Trophoblast cell (in vitro differentiated cells and primary cell): ENCODE results near the gene MRPL2.

ENCODE experiments used
- DNase-seq, 2 donors: peaks; one replicate each; pipeline ENCODE4 v3.0.0-alpha.2; 2016
- H2AFZ ChIP-seq: 2 replicates; pipeline ENCODE4 v1.6.1; 2013; ENCODE audit warnings: low read length, moderate library complexity, mild to moderate bottlenecking; ENCODE audit not compliant: insufficient read depth, poor library complexity
- H2AK5ac ChIP-seq: 2 replicates; pipeline ENCODE4 v1.6.1; 2013; ENCODE audit warnings: mild to moderate bottlenecking, low read length
- H2BK120ac ChIP-seq: 2 replicates; pipeline ENCODE4 v1.6.1; 2013; ENCODE audit warnings: low read length, mild to moderate bottlenecking, moderate library complexity; ENCODE audit not compliant: insufficient read depth, poor library complexity
- H2BK12ac ChIP-seq: 2 replicates; pipeline ENCODE4 v1.6.1; 2013; ENCODE audit warnings: mild to moderate bottlenecking, low read length, moderate library complexity
- H2BK5ac ChIP-seq: 2 replicates; pipeline ENCODE4 v1.6.1; 2013; ENCODE audit warnings: low read length, low read depth, moderate library complexity, mild to moderate bottlenecking; ENCODE audit not compliant: poor library complexity
- H3K14ac ChIP-seq: 2 replicates; pipeline ENCODE4 v1.6.1; 2013; ENCODE audit warnings: mild to moderate bottlenecking, low read length
- H3K18ac ChIP-seq: 2 replicates; pipeline ENCODE4 v1.6.1; 2013; ENCODE audit warnings: mild to moderate bottlenecking, low read length
- H3K23ac ChIP-seq: 2 replicates; pipeline ENCODE4 v1.6.1; 2013; ENCODE audit warnings: low read length
- H3K27ac ChIP-seq: 2 replicates; pipeline ENCODE4 v1.5.1; 2013; ENCODE audit warnings: low read depth, mild to moderate bottlenecking, inconsistent platforms, low read length, moderate library complexity
- H3K27me3 ChIP-seq: 2 replicates; pipeline ENCODE4 v1.6.1; 2013; ENCODE audit warnings: inconsistent platforms, mild to moderate bottlenecking, low read length, moderate library complexity; ENCODE audit not compliant: insufficient read depth
- H3K36me3 ChIP-seq, 2 experiments: 1 replicate in 1 of 2; 2 replicates in 1 of 2; pipeline ENCODE4 v1.6.1; 2013; ENCODE audit warnings: low read length in 2 of 2, mild to moderate bottlenecking in 2 of 2, moderate library complexity in 1 of 2; ENCODE audit not compliant: insufficient read depth in 2 of 2, control insufficient read depth in 1 of 2
- H3K4ac ChIP-seq: 2 replicates; pipeline ENCODE4 v1.6.1; 2013; ENCODE audit warnings: low read depth, mild to moderate bottlenecking, low read length, moderate library complexity
- H3K4me1 ChIP-seq, 2 experiments: 1 replicate in 1 of 2; 2 replicates in 1 of 2; pipeline ENCODE4 v1.6.1; 2013; ENCODE audit warnings: low read length in 2 of 2, mild to moderate bottlenecking in 2 of 2, moderate library complexity in 1 of 2; ENCODE audit not compliant: insufficient read depth in 2 of 2, control insufficient read depth in 1 of 2
- H3K4me2 ChIP-seq: 2 replicates; pipeline ENCODE4 v1.6.1; 2013; ENCODE audit warnings: inconsistent platforms, mild to moderate bottlenecking, low read length, moderate library complexity
- H3K4me3 ChIP-seq: 2 replicates; pipeline ENCODE4 v1.5.1; 2013; ENCODE audit warnings: mild to moderate bottlenecking, low read depth, low read length, inconsistent platforms
- H3K79me1 ChIP-seq: one replicate; pipeline ENCODE4 v1.6.1; 2013; ENCODE audit warnings: low read length
- H3K79me2 ChIP-seq: 2 replicates; pipeline ENCODE4 v1.6.1; 2013; ENCODE audit warnings: low read length, mild to moderate bottlenecking; ENCODE audit not compliant: control insufficient read depth, insufficient read depth, poor library complexity
- H3K9ac ChIP-seq: 2 replicates; pipeline ENCODE4 v1.6.1; 2013; ENCODE audit warnings: mild to moderate bottlenecking, low read length
- H3K9me3 ChIP-seq: 2 replicates; pipeline ENCODE4 v1.6.1; 2013; ENCODE audit warnings: low read depth, mild to moderate bottlenecking, control low read depth, inconsistent platforms, low read length; ENCODE audit not compliant: insufficient read depth
- H4K12ac ChIP-seq: 2 replicates; pipeline ENCODE4 v1.6.1; 2013; ENCODE audit warnings: low read depth, mild to moderate bottlenecking, low read length, moderate library complexity
- H4K8ac ChIP-seq: 2 replicates; pipeline ENCODE4 v1.6.1; 2013; ENCODE audit warnings: low read depth, mild to moderate bottlenecking, low read length, moderate library complexity
- H4K91ac ChIP-seq: one replicate; pipeline ENCODE4 v1.6.1; 2013; ENCODE audit warnings: low read depth, mild to moderate bottlenecking, low read length, moderate library complexity
- WGBS: extraction: QIAGEN DNeasy Blood & Tissue Kit; methylation state at CpG from one replicate; pipeline ENCODE4 v1.1.7; 2013; ENCODE audit warnings: missing lambda C conversion rate; ENCODE audit not compliant: insufficient read length, insufficient coverage; ENCODE audit errors: extremely low coverage; 5-methylcytosine and 5-hydroxymethylcytosine counted together

Gene MRPL2

DNA sequence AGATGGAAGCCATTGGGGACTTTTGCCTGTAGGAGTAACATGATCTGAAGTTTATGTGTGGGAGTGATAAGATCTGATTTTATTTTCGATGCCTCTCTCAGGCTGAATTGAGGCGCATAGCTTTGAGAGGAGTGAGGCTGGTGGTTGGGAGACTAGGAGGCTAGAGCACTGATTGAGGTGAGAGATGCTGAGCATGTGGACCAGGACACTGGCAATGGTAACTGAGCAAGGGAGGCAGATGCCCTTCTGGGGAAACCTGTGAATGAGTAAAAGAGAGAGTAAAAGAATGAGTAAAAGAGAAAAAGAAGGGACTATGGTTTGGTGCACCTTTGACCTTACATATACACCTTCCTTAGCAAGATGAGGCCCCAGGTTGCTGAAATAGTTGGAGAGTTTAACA is 34.8 kb downstream of the MRPL2 start:
- no peak overlapping the region for H2BK5ac ChIP-seq
- peaks cover 7% of the 10 kb centered on the region for H3K79me2 ChIP-seq
- H3K36me3 ChIP-seq, result peaks cover 51 to 68% of the 10 kb centered on the region in 2 experiments
- H3K23ac ChIP-seq, result no peak overlapping the region
- H2BK120ac ChIP-seq, result no peak overlapping the region
- H2BK12ac ChIP-seq, result no peak overlapping the region
- WGBS, result no CpG with 5 or more reads among the region's 2 CpGs
- DNase-seq, result no peak
- H3K79me1 ChIP-seq, result peaks cover 5% of the 10 kb centered on the region
- H2AK5ac ChIP-seq, result no peak overlapping the region
- no peak overlapping the region for H3K18ac ChIP-seq
- H3K27ac ChIP-seq, result no peak overlapping the region
- H4K12ac ChIP-seq, result no peak overlapping the region
- no peak overlapping the region for H4K91ac ChIP-seq
- peaks cover 0 to 10% of the 10 kb centered on the region in 2 experiments for H3K4me1 ChIP-seq
- H3K4me2 ChIP-seq, result no peak overlapping the region
- H2AFZ ChIP-seq, result no peak overlapping the region
- no peak overlapping the region for H3K9ac ChIP-seq
- no peak overlapping the region for H4K8ac ChIP-seq
- H3K4ac ChIP-seq, result no peak overlapping the region
- no peaks in the 10 kb centered on the region for H3K27me3 ChIP-seq
- peaks cover 2% of the 10 kb centered on the region for H3K9me3 ChIP-seq
- no peak overlapping the region for H3K4me3 ChIP-seq
- no peak overlapping the region for H3K14ac ChIP-seq

DNA sequence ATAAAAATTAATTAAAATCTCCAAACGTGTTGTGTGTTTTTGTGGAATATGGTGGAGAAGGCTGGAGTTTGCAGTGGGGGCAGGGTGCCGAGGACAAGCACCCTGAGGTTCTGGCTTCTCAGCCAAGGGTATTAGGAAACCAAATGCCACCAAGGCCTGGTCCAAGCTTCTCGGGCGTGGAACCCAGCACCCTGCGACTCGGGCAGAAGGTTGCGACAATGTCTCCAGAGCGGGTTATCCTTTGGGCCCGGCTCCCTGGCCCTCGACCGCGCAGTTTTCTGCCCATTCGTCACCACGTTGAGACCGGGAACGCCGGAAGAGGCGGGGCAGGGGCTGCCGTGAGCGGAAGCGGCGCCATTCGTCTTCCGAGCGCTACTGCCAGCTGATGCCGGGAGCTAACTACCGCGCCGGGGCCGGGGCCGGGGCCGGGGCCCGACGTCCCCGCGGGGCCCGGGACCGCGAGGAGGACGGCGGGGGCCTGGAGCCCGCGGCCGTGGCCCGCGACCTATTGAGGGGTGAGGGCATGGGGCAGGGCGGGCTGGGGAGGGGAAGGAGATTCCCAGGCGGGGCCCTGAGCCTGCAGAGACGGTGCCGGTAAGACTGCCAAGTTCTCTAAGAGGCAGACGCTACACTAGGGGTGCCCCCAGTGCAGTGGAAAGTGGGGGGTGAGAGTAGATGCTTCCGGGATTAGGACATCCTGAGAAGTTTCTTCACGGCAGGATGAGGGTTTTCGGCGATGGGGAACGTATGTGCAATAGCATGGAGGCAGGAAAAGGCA is 37.8 kb downstream of the MRPL2 start, which contains the start of gene RRP36:
TSS of gene RRP36 (plus strand) at position 354 of the 778 bp plus-strand sequence. CDS start at position 386, 32 bp downstream.
- peak; percentile 81 to 84 for DNase-seq
- Histone ChIP-seq H3K4ac (peak within 1 kb of the TSS; percentile 98), H3K9me3 (no peaks in the 10 kb centered on the region), H3K79me1 (peaks cover 5% of the 10 kb centered on the region), H4K12ac (peak within 1 kb of the TSS; percentile 98), H3K4me1 (peaks cover 0 to 10% of the 10 kb centered on the region in 2 experiments), H3K36me3 (peaks cover 42 to 60% of the 10 kb centered on the region in 2 experiments), H3K27me3 (no peaks in the 10 kb centered on the region), H3K27ac (peak within 1 kb of the TSS; percentile 63), H3K23ac (no peak within 1 kb of the TSS), H3K4me3 (peak within 1 kb of the TSS; percentile 86), H2AK5ac (peak within 1 kb of the TSS; percentile 95), H3K18ac (peak within 1 kb of the TSS; percentile 98), H4K91ac (peak within 1 kb of the TSS; percentile 97), H2BK120ac (peak within 1 kb of the TSS; percentile 82), H2BK12ac (no peak within 1 kb of the TSS), H4K8ac (peak within 1 kb of the TSS; percentile 97), H3K4me2 (peak within 1 kb of the TSS; percentile 72), H3K14ac (peak within 1 kb of the TSS; percentile 99), H3K9ac (peak within 1 kb of the TSS; percentile 98), H3K79me2 (peaks cover 7% of the 10 kb centered on the region), H2BK5ac (peak within 1 kb of the TSS; percentile 94), H2AFZ (peak within 1 kb of the TSS; percentile 89)
- no CpG with 5 or more reads among the region's 56 CpGs for WGBS

DNA sequence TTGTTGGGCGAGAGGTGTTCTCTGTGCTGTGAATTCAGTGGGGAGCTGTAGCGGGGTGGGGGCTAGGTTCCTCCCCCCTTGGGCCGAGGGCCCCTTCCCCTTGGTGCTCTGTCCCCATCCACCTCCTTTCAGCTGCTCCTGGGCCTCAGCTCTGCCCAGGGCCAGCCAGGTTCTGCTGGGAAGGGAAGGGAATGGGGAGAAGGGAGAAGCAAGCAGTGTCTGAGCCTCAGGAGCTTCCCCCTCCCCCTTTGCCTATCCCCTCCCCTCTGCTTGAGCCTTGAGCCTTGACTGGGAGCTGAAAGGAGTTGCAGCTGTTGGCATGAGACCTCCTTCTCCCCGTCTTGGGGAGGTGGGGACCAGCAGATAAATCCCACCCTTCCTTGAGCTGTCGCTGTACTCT is 38.4 kb downstream of the MRPL2 start:
- Histone ChIP-seq H3K36me3 (peaks cover 39 to 53% of the 10 kb centered on the region in 2 experiments), H2BK12ac (no peak overlapping the region), H3K4me1 (peaks cover 0 to 10% of the 10 kb centered on the region in 2 experiments), H3K9ac (no peak overlapping the region), H2AK5ac (no peak overlapping the region), H3K79me2 (peaks cover 7% of the 10 kb centered on the region), H4K8ac (peak overlapping the region; percentile 97), H2BK120ac (no peak overlapping the region), H2BK5ac (no peak overlapping the region), H3K27ac (no peak overlapping the region), H3K18ac (no peak overlapping the region), H2AFZ (peak overlapping the region; percentile 89), H3K27me3 (no peaks in the 10 kb centered on the region), H3K4me2 (peak overlapping the region; percentile 62), H3K4ac (no peak overlapping the region), H3K14ac (no peak overlapping the region), H4K12ac (peak overlapping the region; percentile 2), H3K9me3 (no peaks in the 10 kb centered on the region), H4K91ac (peak overlapping the region; percentile 97), H3K23ac (no peak overlapping the region), H3K4me3 (no peak overlapping the region), H3K79me1 (peaks cover 5% of the 10 kb centered on the region)
- DNase-seq, result no peak
- WGBS, result no CpG with 5 or more reads among the region's 5 CpGs

DNA sequence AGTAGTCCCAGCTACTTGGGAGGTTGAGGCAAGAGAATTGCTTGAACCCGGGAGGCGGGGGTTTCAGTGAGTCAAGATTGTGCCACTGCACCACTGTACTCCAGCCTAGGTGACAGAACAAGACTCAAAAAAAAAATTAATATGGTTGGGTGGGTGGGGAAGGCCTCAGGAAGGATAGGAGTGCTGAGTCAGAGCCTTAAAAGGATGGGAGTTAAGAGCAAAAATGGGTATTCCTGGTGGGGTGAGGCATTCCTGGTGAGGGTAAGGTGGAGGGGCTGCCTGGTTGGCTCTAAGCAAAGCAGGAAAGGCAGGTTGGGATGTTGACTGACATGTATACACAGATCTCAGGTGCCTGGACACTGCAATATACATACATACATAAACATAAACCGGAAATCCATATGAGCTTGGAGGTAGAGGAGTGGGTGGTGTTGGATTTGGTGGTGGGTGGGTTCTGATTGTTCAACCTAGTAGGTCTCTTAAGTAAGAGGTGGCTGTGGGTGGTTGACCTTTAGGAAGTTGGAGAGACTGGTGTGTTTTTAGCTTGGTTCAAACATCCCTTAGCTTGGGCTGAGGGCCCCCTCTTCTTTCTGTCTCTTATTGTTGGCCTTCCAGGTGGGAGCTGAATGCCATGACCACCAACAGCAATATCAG is 39.1 kb downstream of the MRPL2 start:
- H3K9ac ChIP-seq, result no peak overlapping the region
- no peak overlapping the region for H4K8ac ChIP-seq
- H3K79me2 ChIP-seq, result peaks cover 7% of the 10 kb centered on the region
- no peak overlapping the region for H3K4me3 ChIP-seq
- H3K4me2 ChIP-seq, result no peak overlapping the region
- H4K91ac ChIP-seq, result no peak overlapping the region
- H3K79me1 ChIP-seq, result peaks cover 5% of the 10 kb centered on the region
- H2BK12ac ChIP-seq, result no peak overlapping the region
- H3K14ac ChIP-seq, result no peak overlapping the region
- H4K12ac ChIP-seq, result no peak overlapping the region
- DNase-seq, result no peak
- no peak overlapping the region for H3K27ac ChIP-seq
- no peak overlapping the region for H3K23ac ChIP-seq
- H3K18ac ChIP-seq, result no peak overlapping the region
- peaks cover 35 to 49% of the 10 kb centered on the region in 2 experiments for H3K36me3 ChIP-seq
- no peak overlapping the region for H3K4ac ChIP-seq
- WGBS, result no CpG with 5 or more reads among the region's 3 CpGs
- H2BK120ac ChIP-seq, result no peak overlapping the region
- no peaks in the 10 kb centered on the region for H3K9me3 ChIP-seq
- H2AFZ ChIP-seq, result no peak overlapping the region
- H3K27me3 ChIP-seq, result no peaks in the 10 kb centered on the region
- no peak overlapping the region for H2AK5ac ChIP-seq
- H2BK5ac ChIP-seq, result no peak overlapping the region
- peaks cover 0 to 13% of the 10 kb centered on the region in 2 experiments for H3K4me1 ChIP-seq
